MM.1S (cell line): ENCODE measurements around the gene BTNL3.

Experiments used
- EZH2 ChIP-seq: fragments of 300-600 bp; sonication (generic); optimal IDR thresholded peaks from 2 replicates; pipeline ENCODE3; 2017; ENCODE audit warnings: low read depth, mild to moderate bottlenecking, antibody characterized with exemption, low read length, mixed read lengths
- EZH2phosphoT487 ChIP-seq: fragments of 300-600 bp; sonication (generic); IDR thresholded peaks from 2 replicates; pipeline ENCODE4 v1.6.1; 2018; ENCODE audit warnings: antibody characterized with exemption, low read length
- TF ChIP-seq, protein P1 (sequence below): fragments of 300-600 bp; sonication (generic); IDR thresholded peaks from 2 replicates; pipeline ENCODE4 v1.5.1; 2016; ENCODE audit warnings: antibody characterized with exemption, low read length, mixed read lengths

DNA sequence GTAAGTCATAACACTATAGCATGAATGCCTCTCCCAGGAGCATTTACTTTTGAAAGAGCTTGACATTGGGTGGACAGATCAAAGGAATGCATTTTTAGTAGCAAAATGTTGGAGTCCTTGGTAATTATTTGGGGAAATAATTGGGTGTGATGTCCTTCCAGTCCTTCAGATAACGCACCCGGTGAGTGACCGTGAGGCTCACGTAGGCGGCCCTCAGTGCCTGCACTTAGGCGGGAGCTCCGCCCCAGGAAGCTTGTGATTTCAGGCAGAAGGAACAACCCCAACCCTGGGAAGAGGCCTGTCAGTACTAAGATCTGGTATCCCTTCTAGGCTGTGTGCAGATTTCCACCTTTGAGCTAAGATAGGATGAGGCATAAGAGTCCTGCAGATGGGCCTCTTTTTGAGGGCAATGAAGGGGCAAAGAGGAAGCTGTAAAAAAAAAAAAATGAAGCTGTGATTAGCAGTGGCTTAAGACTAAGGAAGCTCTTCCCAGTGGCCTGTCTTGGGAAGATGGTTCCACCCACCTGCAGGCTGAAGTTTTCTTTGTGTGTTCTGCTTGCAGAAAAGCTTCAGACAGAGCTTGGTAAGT, 66.3 kb downstream of the BTNL3 start:
- TF ChIP-seq, protein P1, sequence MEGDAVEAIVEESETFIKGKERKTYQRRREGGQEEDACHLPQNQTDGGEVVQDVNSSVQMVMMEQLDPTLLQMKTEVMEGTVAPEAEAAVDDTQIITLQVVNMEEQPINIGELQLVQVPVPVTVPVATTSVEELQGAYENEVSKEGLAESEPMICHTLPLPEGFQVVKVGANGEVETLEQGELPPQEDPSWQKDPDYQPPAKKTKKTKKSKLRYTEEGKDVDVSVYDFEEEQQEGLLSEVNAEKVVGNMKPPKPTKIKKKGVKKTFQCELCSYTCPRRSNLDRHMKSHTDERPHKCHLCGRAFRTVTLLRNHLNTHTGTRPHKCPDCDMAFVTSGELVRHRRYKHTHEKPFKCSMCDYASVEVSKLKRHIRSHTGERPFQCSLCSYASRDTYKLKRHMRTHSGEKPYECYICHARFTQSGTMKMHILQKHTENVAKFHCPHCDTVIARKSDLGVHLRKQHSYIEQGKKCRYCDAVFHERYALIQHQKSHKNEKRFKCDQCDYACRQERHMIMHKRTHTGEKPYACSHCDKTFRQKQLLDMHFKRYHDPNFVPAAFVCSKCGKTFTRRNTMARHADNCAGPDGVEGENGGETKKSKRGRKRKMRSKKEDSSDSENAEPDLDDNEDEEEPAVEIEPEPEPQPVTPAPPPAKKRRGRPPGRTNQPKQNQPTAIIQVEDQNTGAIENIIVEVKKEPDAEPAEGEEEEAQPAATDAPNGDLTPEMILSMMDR = no peak
- no peak for TF ChIP-seq EZH2phosphoT487
- no peak for TF ChIP-seq EZH2
